Measurements from ENCODE around the gene NHS. TPM values are rescaled to one million over a fixed set of nuclear protein-coding genes. Genes with fewer than 3 reads are reported as not detected.

Gene NHS
- total and polyA plus RNA-seq, 11 donors, result 0.22 to 3.4 (median 1.1) TPM

GRCh38 chrX:17359500-17359899, 15.5 kb upstream of the NHS start:
- H3K4me3 ChIP-seq, result no peak overlapping the region
- 58 to 77% (median 64%) methylated on average over 3 of the region's 3 CpGs for WGBS, 4 donors
- intact Hi-C loops (cut with DNase I), result no loop called here
- H3K4me1 ChIP-seq, result no peaks in the 10 kb centered on the region
- H3K36me3 ChIP-seq, result no peaks in the 10 kb centered on the region
- ATAC-seq, result no peak
- H3K9me3 ChIP-seq, result no peaks in the 10 kb centered on the region
- TF ChIP-seq CTCF (IDR thresholded peaks at IDR 0.05) (no peak), POLR2A (IDR thresholded peaks at IDR 0.05) (no peak)
- no peak for DNase-seq
- no peak overlapping the region for H3K27ac ChIP-seq
- H3K27me3 ChIP-seq, result peaks cover 0 to 8% (median 0%) of the 10 kb centered on the region in 9 donors

GRCh38 chrX:17361620-17362019, 13.4 kb upstream of the NHS start:
- H3K9me3 ChIP-seq, result no peaks in the 10 kb centered on the region
- peaks cover 0 to 14% (median 0%) of the 10 kb centered on the region in 9 donors for H3K27me3 ChIP-seq
- ATAC-seq (no peak), DNase-seq (no peak)
- no peak overlapping the region for H3K27ac ChIP-seq
- no peak overlapping the region for H3K4me3 ChIP-seq
- H3K4me1 ChIP-seq, result no peaks in the 10 kb centered on the region
- WGBS, 4 donors, result 54 to 59% (median 58%) methylated on average over 14 of the region's 14 CpGs
- H3K36me3 ChIP-seq, result no peaks in the 10 kb centered on the region
- intact Hi-C loops (cut with DNase I), result no loop called here
- TF ChIP-seq POLR2A (IDR thresholded peaks at IDR 0.05), result no peak
- TF ChIP-seq CTCF (IDR thresholded peaks at IDR 0.05), result no peak

- no peaks in the 10 kb centered on the region for H3K36me3 ChIP-seq
- intact Hi-C loops (cut with DNase I), result no loop called here
- ATAC-seq (no peak), DNase-seq (no peak)
- TF ChIP-seq CTCF (IDR thresholded peaks at IDR 0.05) (no peak), POLR2A (IDR thresholded peaks at IDR 0.05) (no peak)
- peaks cover 0 to 18% (median 0%) of the 10 kb centered on the region in 9 donors for H3K27me3 ChIP-seq
- H3K9me3 ChIP-seq, result no peaks in the 10 kb centered on the region
- H3K4me3 ChIP-seq, result no peak overlapping the region
- H3K4me1 ChIP-seq, result no peaks in the 10 kb centered on the region
- 50 to 82% (median 72%) methylated on average over 3 of the region's 3 CpGs for WGBS, 4 donors
- H3K27ac ChIP-seq, result no peak overlapping the region
Measured at GRCh38 chrX:17368002-17368401, 7.0 kb upstream of the NHS start.

- Histone ChIP-seq H3K36me3 (no peaks in the 10 kb centered on the region), H3K4me3 (no peak overlapping the region), H3K27ac (no peak overlapping the region), H3K27me3 (peaks cover 0 to 17% (median 0%) of the 10 kb centered on the region in 9 donors), H3K9me3 (no peaks in the 10 kb centered on the region), H3K4me1 (no peaks in the 10 kb centered on the region)
- DNase-seq (no peak), ATAC-seq (no peak)
- intact Hi-C loops (cut with DNase I), result no loop called here
- WGBS, 4 donors, result 66 to 79% (median 72%) methylated on average over 6 of the region's 6 CpGs
- no peak for TF ChIP-seq POLR2A (IDR thresholded peaks at IDR 0.05)
- no peak for TF ChIP-seq CTCF (IDR thresholded peaks at IDR 0.05)
Measured at GRCh38 chrX:17369309-17369708, 5.7 kb upstream of the NHS start.
